HCT116 (cell line): Measurements from ENCODE around the gene CFAP45. TPM values are rescaled to one million over a fixed set of nuclear protein-coding genes. Genes with fewer than 3 reads are reported as not detected.

Source experiments
- ATAC-seq: fragments of 200-7000 bp; cut with Tn5 transposase; 2 replicates; pipeline ENCODE4 v1.9.1; 2020; ENCODE audit warnings: mild to moderate bottlenecking, moderate library complexity
- BruUV-seq: library from RNA; stranded (reverse); fragments of 400-500 nt; replicated peaks from 2 replicates; lab custom pipeline; 2021; lab: Mats Ljungman, UMichigan
- CTCF ChIA-PET: fragments of 300-600 bp; sonication (Branson Sonifier 250); formaldehyde crosslinking; loops from one replicate; lab custom pipeline; 2021; ENCODE audit warnings: antibody characterized with exemption; lab: Charles Lee
- POLR2A ChIA-PET: fragments of 300-600, 350-600 bp; sonication (Branson Sonifier 250); formaldehyde crosslinking; loops from one replicate; lab custom pipeline; 2021; ENCODE audit warnings: antibody characterized with exemption; lab: Charles Lee
- RAD21 ChIA-PET, 2 experiments: fragments of 300-600 bp; sonication (Branson Sonifier 250); formaldehyde crosslinking; loops; one replicate each; lab custom pipeline; 2023; ENCODE audit warnings: low total read pairs in 2 of 2; ENCODE audit not compliant: uncharacterized antibody in 2 of 2, unreplicated experiment in 2 of 2, low non-redundant PET in 1 of 2; lab: Charles Lee
- DNase-seq: peaks from one replicate; pipeline ENCODE4 v3.0.0-alpha.2; 2010; ENCODE audit warnings: low read depth, low spot score
- H2AFZ ChIP-seq: fragments of 200-600 bp; shearing (Covaris generic), sonication (generic); 2 replicates; pipeline ENCODE4 v1.6.1; 2017; ENCODE audit warnings: low read depth, mixed run types, mixed read lengths, antibody characterized with exemption, low read length; ENCODE audit not compliant: poor library complexity, severe bottlenecking
- H3K27ac ChIP-seq: 2 replicates; pipeline ENCODE4 v1.5.1; 2012; ENCODE audit warnings: low read depth, low read length
- H3K27me3 ChIP-seq: fragments of 200-600 bp; sonication (generic); 2 replicates; pipeline ENCODE4 v1.6.1; 2016; ENCODE audit warnings: mixed run types, low read length, mixed read lengths; ENCODE audit not compliant: insufficient read depth
- H3K36me3 ChIP-seq, 2 experiments: fragments of 200-500 bp in 1 of 2; fragments of 200-600 bp in 1 of 2; sonication (Bioruptor generic) in 1 of 2; sonication (generic) in 1 of 2; 2 replicates each; pipeline versions ENCODE4 v1.5.1 to v1.6.1; 2014 to 2016; ENCODE audit warnings: low read length in 2 of 2, inconsistent platforms in 1 of 2, mixed read lengths in 1 of 2, mixed run types in 1 of 2; ENCODE audit not compliant: insufficient read depth in 2 of 2, control insufficient read depth in 1 of 2
- H3K4me1 ChIP-seq, 2 experiments: fragments of 200-600 bp in 1 of 2; sonication (generic) in 1 of 2; 2 replicates each; pipeline versions ENCODE4 v1.5.1 to v1.6.1; 2012 to 2017; ENCODE audit warnings: low read length in 2 of 2, inconsistent platforms in 1 of 2, mild to moderate bottlenecking in 1 of 2, mixed read lengths in 1 of 2, mixed run types in 1 of 2, moderate library complexity in 1 of 2; ENCODE audit not compliant: insufficient read depth in 2 of 2, control insufficient read depth in 1 of 2
- H3K4me2 ChIP-seq: fragments of 200-600 bp; sonication (generic); 2 replicates; pipeline ENCODE4 v1.6.1; 2017; ENCODE audit warnings: mixed run types, low read length, mixed read lengths
- H3K4me3 ChIP-seq, 2 experiments: fragments of 200-600 bp in 1 of 2; sonication (generic) in 1 of 2; replicated peaks in 1 of 2; 2 replicates each; pipeline ENCODE4 v1.5.1; 2011 to 2016; ENCODE audit warnings: low read length in 2 of 2, control low read depth in 1 of 2, low read depth in 1 of 2, mild to moderate bottlenecking in 1 of 2, mixed read lengths in 1 of 2, mixed run types in 1 of 2
- H3K79me2 ChIP-seq: fragments of 200-600 bp; sonication (generic); 2 replicates; pipeline ENCODE4 v1.6.1; 2017; ENCODE audit warnings: mild to moderate bottlenecking, mixed run types, low read length, moderate library complexity, mixed read lengths; ENCODE audit not compliant: insufficient read depth
- H3K9ac ChIP-seq: fragments of 200-600 bp; sonication (generic); 2 replicates; pipeline ENCODE4 v1.6.1; 2016; ENCODE audit warnings: low read length, mixed read lengths
- H3K9me2 ChIP-seq: fragments of 200-600 bp; sonication (generic), shearing (Covaris generic); 2 replicates; pipeline ENCODE4 v1.6.1; 2017; ENCODE audit warnings: mixed run types, mild to moderate bottlenecking, moderate library complexity; ENCODE audit not compliant: insufficient read depth
- H3K9me3 ChIP-seq, 2 experiments: fragments of 200-500 bp in 1 of 2; fragments of 200-600 bp in 1 of 2; sonication (Bioruptor generic) in 1 of 2; sonication (generic) in 1 of 2; 2 replicates each; pipeline ENCODE4 v1.6.1; 2014 to 2017; ENCODE audit warnings: low read length in 2 of 2, mixed read lengths in 2 of 2, inconsistent platforms in 1 of 2, low read depth in 1 of 2, mild to moderate bottlenecking in 1 of 2, mixed run types in 1 of 2, moderate library complexity in 1 of 2; ENCODE audit not compliant: control insufficient read depth in 1 of 2, insufficient read depth in 1 of 2
- H4K20me1 ChIP-seq: fragments of 200-600 bp; sonication (generic), shearing (Covaris generic); 2 replicates; pipeline ENCODE4 v1.6.1; 2017; ENCODE audit warnings: mixed run types, mild to moderate bottlenecking, moderate library complexity; ENCODE audit not compliant: insufficient read depth
- CEBPB ChIP-seq: IDR thresholded peaks from 2 replicates; pipeline ENCODE4 v1.6.1; 2012; ENCODE audit warnings: low read depth
- EGR1 ChIP-seq: IDR thresholded peaks from 2 replicates; pipeline ENCODE4 v1.6.1; 2012; ENCODE audit warnings: low read depth
- ELF1 ChIP-seq: IDR thresholded peaks from 2 replicates; pipeline ENCODE4 v1.6.1; 2012; ENCODE audit warnings: low read depth, borderline replicate concordance
- EZH2 ChIP-seq: fragments of 200-600 bp; sonication (generic); IDR thresholded peaks from 2 replicates; pipeline ENCODE4 v1.6.1; 2017; ENCODE audit warnings: antibody characterized with exemption, mixed run types
- EZH2phosphoT487 ChIP-seq: fragments of 200-600 bp; IDR thresholded peaks from 2 replicates; pipeline ENCODE4 v1.6.1; 2018; ENCODE audit warnings: antibody characterized with exemption, borderline replicate concordance
- FOSL1 ChIP-seq: IDR thresholded peaks from 2 replicates; pipeline ENCODE4 v1.6.1; 2012; ENCODE audit warnings: low read depth
- JUND ChIP-seq: IDR thresholded peaks from 2 replicates; pipeline ENCODE4 v1.6.1; 2012
- MAX ChIP-seq: IDR thresholded peaks from 2 replicates; pipeline ENCODE4 v1.6.1; 2012
- POLR2A ChIP-seq: IDR thresholded peaks from 2 replicates; pipeline ENCODE4 v1.7.0; 2011; ENCODE audit warnings: borderline replicate concordance; ENCODE audit not compliant: insufficient read depth, insufficient read length; ENCODE audit errors: extremely low read depth
- POLR2AphosphoS5 ChIP-seq: IDR thresholded peaks from 2 replicates; pipeline ENCODE4 v1.6.1; 2011; ENCODE audit warnings: mild to moderate bottlenecking, low read depth, low read length, moderate library complexity
- SP1 ChIP-seq: IDR thresholded peaks from 2 replicates; pipeline ENCODE4 v1.6.1; 2012; ENCODE audit warnings: low read depth
- SRF ChIP-seq: IDR thresholded peaks from 2 replicates; pipeline ENCODE4 v1.6.1; 2012; ENCODE audit warnings: low read depth
- TCF7L2 ChIP-seq: IDR thresholded peaks from 2 replicates; pipeline ENCODE4 v1.7.0; 2011; ENCODE audit warnings: borderline replicate concordance, inconsistent platforms; ENCODE audit not compliant: insufficient read depth, insufficient read length; ENCODE audit errors: extremely low read depth
- YY1 ChIP-seq: IDR thresholded peaks from 2 replicates; pipeline ENCODE4 v1.6.1; 2011; ENCODE audit warnings: low read length, low read depth, moderate library complexity, mild to moderate bottlenecking; ENCODE audit not compliant: insufficient replicate concordance; ENCODE audit errors: extremely low read depth
- ZFX ChIP-seq: fragments of 450-650 bp; IDR thresholded peaks from 2 replicates; pipeline ENCODE4 v1.6.1; 2017
- ZNF274 ChIP-seq: fragments of 200-500 bp; sonication (Bioruptor generic); IDR thresholded peaks from 2 replicates; pipeline ENCODE4 v1.6.1; 2014; ENCODE audit warnings: mild to moderate bottlenecking, low read depth, low read length, inconsistent platforms
- intact Hi-C: fragments of 100-400 bp; cut with micrococcal nuclease; formaldehyde crosslinking; loops from 2 replicates; pipeline ENCODE4 v1.10.0; 2022
- total RNA-seq: library from RNA; stranded (reverse); gene quantifications from one replicate; pipeline ENCODE4 v1.2.1, GENCODE V29; 2021; ENCODE audit not compliant: unreplicated experiment
- TF ChIP-seq, protein P1 (sequence below): IDR thresholded peaks from 2 replicates; pipeline ENCODE4 v1.6.1; 2012

CFAP45 gene
- total RNA-seq, 1 experiment from 2014 or later = 0.59 TPM

- TF ChIP-seq, protein P1, sequence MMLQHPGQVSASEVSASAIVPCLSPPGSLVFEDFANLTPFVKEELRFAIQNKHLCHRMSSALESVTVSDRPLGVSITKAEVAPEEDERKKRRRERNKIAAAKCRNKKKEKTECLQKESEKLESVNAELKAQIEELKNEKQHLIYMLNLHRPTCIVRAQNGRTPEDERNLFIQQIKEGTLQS = no peak
- no peak for TF ChIP-seq EZH2
- TF ChIP-seq EZH2phosphoT487 = no peak
- no peak for TF ChIP-seq CEBPB
- no peak for TF ChIP-seq MAX
- no peak for TF ChIP-seq ELF1
- no peak for TF ChIP-seq SRF
- TF ChIP-seq EGR1 = no peak
- TF ChIP-seq FOSL1 = no peak
- no peak for TF ChIP-seq ZFX
Observed at GRCh38 chr1:159855709-159856108, 44.3 kb downstream of the CFAP45 start (continued).

DNA sequence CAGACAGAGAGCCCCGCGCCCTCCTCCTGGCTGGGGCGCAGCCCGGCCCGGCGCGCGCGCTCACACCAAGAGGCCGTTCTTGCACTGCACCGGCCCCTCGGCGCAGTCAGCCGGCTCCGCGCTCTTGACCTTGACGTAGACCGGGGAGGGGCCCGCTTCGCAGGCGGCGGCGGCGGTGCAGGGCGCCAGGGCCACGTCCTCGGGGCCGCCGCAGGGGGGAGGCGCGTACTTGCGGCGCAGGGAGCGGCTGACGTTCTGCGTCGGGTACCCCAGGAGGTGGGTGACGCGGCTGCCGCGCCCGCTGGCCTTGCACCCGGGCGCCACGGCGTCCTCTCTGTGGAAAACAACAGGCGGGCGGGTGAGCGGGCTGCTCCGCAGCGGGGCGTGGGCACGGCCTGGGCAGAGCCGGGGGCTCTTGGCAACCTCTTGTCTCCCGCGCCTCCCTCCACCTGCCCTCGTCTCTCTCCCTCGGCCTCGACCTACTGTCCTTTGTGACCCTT, 45.2 kb downstream of the CFAP45 start:
- peak overlapping the region; percentile 74 for H3K9ac ChIP-seq
- TF ChIP-seq YY1 = peak; percentile 36
- TF ChIP-seq FOSL1 = no peak
- TF ChIP-seq POLR2A = peak; percentile 79
- TF ChIP-seq EZH2phosphoT487 = no peak
- TF ChIP-seq ZNF274 = no peak
- 0 out of 2 replicates have a peak, but pooled peaks have one; percentile 12 for TF ChIP-seq JUND
- peak; percentile 85 for TF ChIP-seq MAX
- TF ChIP-seq POLR2AphosphoS5 = peak; percentile 60
- TF ChIP-seq TCF7L2 = peak; percentile 60
- TF ChIP-seq ZFX = peak; percentile 70; the same call in 1 of the 2 replicates
- TF ChIP-seq SP1 = peak; percentile 47; the same call in 1 of the 2 replicates
- TF ChIP-seq, all 23 proteins: peak for 8
- ATAC-seq (peak; percentile 87), DNase-seq (peak; percentile 54)
- Histone ChIP-seq H3K36me3 (no peaks in the 10 kb centered on the region), H3K79me2 (no peaks in the 10 kb centered on the region), H4K20me1 (no peaks in the 10 kb centered on the region), H3K27me3 (no peaks in the 10 kb centered on the region), H2AFZ (no peak overlapping the region), H3K4me1 (peaks cover 21 to 39% of the 10 kb centered on the region in 2 experiments), H3K4me2 (peak overlapping the region; percentile 96), H3K4me3 (peak overlapping the region; percentile 62 to 74), H3K27ac (peak overlapping the region; percentile 70), H3K9me3 (no peaks in the 10 kb centered on the region), H3K9me2 (no peaks in the 10 kb centered on the region)
- POLR2A ChIA-PET = interaction anchor here (0.7 kb wide), 1 partner anchor 13 kb away, joined by 3 read pairs; no protein-coding TSS in a partner anchor
- RAD21 ChIA-PET = no interaction called here
- CTCF ChIA-PET = interaction anchor here (1.2 kb wide), 1 partner anchor 56 kb away, joined by 4 read pairs; no protein-coding TSS in a partner anchor
- no TSS peak for BruUV-seq
- intact Hi-C loops = loop anchor here (2.0 to 5.0 kb wide), 2 partner anchors 36 to 57 kb away; no protein-coding TSS in a partner anchor
